Measurements from ENCODE around the gene CRLF2. TPM values are rescaled to one million over a fixed set of nuclear protein-coding genes. Genes with fewer than 3 reads are reported as not detected.

Gene CRLF2
- total RNA-seq, 2 experiments from 2014 or later = 0.16 to 0.42 TPM

DNA sequence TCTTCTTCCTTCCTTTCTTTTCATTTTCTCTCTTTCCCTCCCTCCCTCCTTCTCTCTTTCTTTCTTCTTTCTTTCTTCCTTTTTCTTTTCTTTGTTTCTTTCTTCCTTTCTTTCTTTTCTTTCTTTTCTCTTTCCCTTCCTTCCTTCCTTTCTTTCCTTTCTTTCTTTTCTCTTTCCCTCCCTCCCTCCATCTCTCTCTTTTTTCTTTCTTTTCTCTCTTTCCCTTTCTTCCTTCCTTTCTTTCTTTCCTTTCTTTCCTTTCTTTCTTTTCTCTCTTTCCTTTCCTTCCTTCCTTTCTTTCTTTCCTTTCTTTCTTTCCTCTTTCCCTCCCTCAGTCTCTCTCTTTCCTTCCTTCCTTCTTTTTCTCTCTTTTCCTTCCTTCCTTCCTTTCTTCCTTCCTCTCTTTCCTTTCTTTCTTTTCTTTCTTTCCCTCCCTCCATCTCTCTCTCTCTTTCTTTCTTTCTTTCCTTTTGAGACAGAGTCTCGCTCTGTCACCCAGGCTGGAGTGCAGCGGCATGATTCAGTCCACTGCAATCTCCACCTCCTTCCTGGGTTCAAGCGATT is 44.4 kb downstream of the CRLF2 start:
- Histone ChIP-seq H3K4me1 (ENCODE audit: insufficient read depth, low read length) (peaks cover 8% of the 10 kb centered on the region), H3K9me3 (ENCODE audit: control insufficient read depth in 1 of 2, insufficient read depth in 1 of 2, low read length in 2 of 2) (no peaks in the 10 kb centered on the region), H3K27me3 (ENCODE audit: control insufficient read depth in 1 of 2, insufficient read depth in 2 of 2, low read length in 2 of 2) (no peaks in the 10 kb centered on the region), H3K36me3 (ENCODE audit: insufficient read depth, low read length) (no peaks in the 10 kb centered on the region), H3K27ac (ENCODE audit: low read depth in 1 of 2, low read length in 2 of 2) (no peak overlapping the region), H3K4me3 (ENCODE audit: low read length) (no peak overlapping the region)
- Mint-ChIP-seq H3K4me1 (ENCODE audit: low read depth) (peaks cover 29% of the 10 kb centered on the region), H3K9me3 (no peaks in the 10 kb centered on the region), H3K27ac (no peak overlapping the region), H3K36me3 (ENCODE audit: low read depth) (no peaks in the 10 kb centered on the region), H3K27me3 (peaks cover 23% of the 10 kb centered on the region), H3K4me3 (no peak overlapping the region)
- intact Hi-C loops (cut with DNase I, micrococcal nuclease) = no loop called here
- ChIA-PET CTCF (no interaction called here), POLR2A (no interaction called here)
- TF ChIP-seq CTCF (IDR thresholded peaks at IDR 0.05) = peak; percentile 20
- DNase-seq = no peak
- ATAC-seq (ENCODE audit: poor library complexity) = no peak

DNA sequence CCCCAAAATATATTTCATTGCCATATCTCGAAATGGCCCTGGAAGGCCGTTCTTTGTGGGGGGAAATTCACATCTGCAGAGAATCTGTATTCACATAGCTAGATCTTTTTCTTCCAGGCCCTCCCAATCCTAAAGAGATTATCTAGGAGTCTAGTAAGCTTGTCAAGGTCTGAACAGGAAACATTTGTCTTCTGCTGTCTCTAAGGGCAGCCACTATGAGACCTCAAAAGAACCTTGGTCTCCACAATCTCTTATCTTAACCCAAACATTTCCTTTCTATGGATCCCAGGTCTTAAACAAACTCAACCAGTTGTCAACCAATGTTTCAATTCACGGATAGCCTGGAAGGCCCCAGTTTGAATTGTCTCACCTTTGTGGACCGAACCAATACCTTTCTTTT is 45.0 kb downstream of the CRLF2 start:
- intact Hi-C loops (cut with DNase I, micrococcal nuclease) = no loop called here

DNA sequence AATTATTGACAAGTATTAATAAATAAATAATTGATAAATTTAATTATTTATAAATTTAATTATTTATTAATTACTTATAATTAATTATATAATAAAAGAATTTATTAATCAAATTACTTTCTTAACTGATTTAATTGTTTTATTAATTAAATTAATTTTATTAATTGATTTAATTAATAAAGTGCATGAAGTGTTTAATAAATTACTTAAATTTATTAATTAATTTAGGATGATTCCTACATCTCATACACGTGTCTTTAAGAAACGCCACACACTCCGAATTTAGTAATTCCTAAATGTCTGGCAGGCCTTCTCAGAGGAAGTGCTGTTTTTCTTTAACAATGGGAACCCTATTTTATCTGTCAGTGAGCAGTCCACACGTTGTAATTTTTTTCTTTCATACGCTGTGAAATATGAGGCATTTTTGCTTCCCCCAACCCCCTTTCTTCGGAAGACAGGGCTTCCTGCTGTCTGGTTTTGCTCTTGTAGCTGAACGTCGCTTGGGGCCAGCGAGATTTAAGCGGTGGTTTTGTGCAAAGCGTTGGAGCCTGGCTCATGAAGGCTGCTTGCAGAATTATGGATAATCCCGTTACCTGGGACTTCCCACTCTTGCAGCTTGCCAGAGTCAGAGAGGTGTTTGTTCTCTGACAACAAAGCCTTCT is 46.8 kb downstream of the CRLF2 start:
- Mint-ChIP-seq H3K27ac (peak overlapping the region; percentile 51), H3K27me3 (peaks cover 23% of the 10 kb centered on the region), H3K4me1 (ENCODE audit: low read depth) (peaks cover 29% of the 10 kb centered on the region), H3K4me3 (peak overlapping the region; percentile 38), H3K9me3 (no peaks in the 10 kb centered on the region), H3K36me3 (ENCODE audit: low read depth) (no peaks in the 10 kb centered on the region)
- H3K27me3 ChIP-seq (ENCODE audit: control insufficient read depth in 1 of 2, insufficient read depth in 2 of 2, low read length in 2 of 2) = no peaks in the 10 kb centered on the region
- no peak overlapping the region for H3K4me3 ChIP-seq (ENCODE audit: low read length)
- ATAC-seq (ENCODE audit: poor library complexity) (peak; percentile 29), DNase-seq (peak in 5 of 14 experiments; percentile 8 to 71 (median 54))
- H3K9me3 ChIP-seq (ENCODE audit: control insufficient read depth in 1 of 2, insufficient read depth in 1 of 2, low read length in 2 of 2) = no peaks in the 10 kb centered on the region
- ChIA-PET CTCF (no interaction called here), POLR2A (no interaction called here)
- no peak overlapping the region for H3K27ac ChIP-seq (ENCODE audit: low read depth in 1 of 2, low read length in 2 of 2)
- intact Hi-C loops (cut with DNase I, micrococcal nuclease) = no loop called here
- no peaks in the 10 kb centered on the region for H3K36me3 ChIP-seq (ENCODE audit: insufficient read depth, low read length)
- no peak for TF ChIP-seq CTCF (IDR thresholded peaks at IDR 0.05)
- H3K4me1 ChIP-seq (ENCODE audit: insufficient read depth, low read length) = peaks cover 8% of the 10 kb centered on the region

More for the DNA sequence above, 45.0 kb downstream of the CRLF2 start:
- H3K4me1 Mint-ChIP-seq (ENCODE audit: low read depth) = peaks cover 29% of the 10 kb centered on the region
- H3K27me3 Mint-ChIP-seq = peaks cover 23% of the 10 kb centered on the region
- ChIA-PET POLR2A (no interaction called here), CTCF (no interaction called here)
- Histone ChIP-seq H3K4me1 (ENCODE audit: insufficient read depth, low read length) (peaks cover 8% of the 10 kb centered on the region), H3K36me3 (ENCODE audit: insufficient read depth, low read length) (no peaks in the 10 kb centered on the region), H3K27me3 (ENCODE audit: control insufficient read depth in 1 of 2, insufficient read depth in 2 of 2, low read length in 2 of 2) (no peaks in the 10 kb centered on the region), H3K9me3 (ENCODE audit: control insufficient read depth in 1 of 2, insufficient read depth in 1 of 2, low read length in 2 of 2) (no peaks in the 10 kb centered on the region), H3K27ac (ENCODE audit: low read depth in 1 of 2, low read length in 2 of 2) (no peak overlapping the region), H3K4me3 (ENCODE audit: low read length) (no peak overlapping the region)
- H3K4me3 Mint-ChIP-seq = no peak overlapping the region
- DNase-seq (peak in 1 of 14 experiments; percentile 36), ATAC-seq (ENCODE audit: poor library complexity) (no peak)
- H3K36me3 Mint-ChIP-seq (ENCODE audit: low read depth) = no peaks in the 10 kb centered on the region
- TF ChIP-seq CTCF (IDR thresholded peaks at IDR 0.05) = no peak
- no peaks in the 10 kb centered on the region for H3K9me3 Mint-ChIP-seq
- H3K27ac Mint-ChIP-seq = no peak overlapping the region
